Stimulated activated CD8-positive, alpha-beta memory T cell treated with anti-CD3 and anti-CD28 coated beads, Interleukin-4, amount 100 ng/mL, for 4 hours (primary cell): Measurements from ENCODE around the gene RNF111.
"Not testable (repeated sequence)": the region's sequence is repeated elsewhere in the genome, so short reads cannot be mapped to it uniquely, and the experiment has no call there.

Source experiments
- DNase-seq, 2 donors: peaks; one replicate each; pipeline ENCODE4 v3.0.0-alpha.2; 2020; ENCODE audit warnings: low read depth in 2 of 2, low spot score in 1 of 2

Gene RNF111

GRCh38 chr15:58999694-59000093 is 12.2 kb downstream of the RNF111 start:
- DNase-seq = no peak

- not testable (repeated sequence) for DNase-seq
Measured at GRCh38 chr15:59000251-59000650, 12.8 kb downstream of the RNF111 start.

- DNase-seq = no peak
Measured at GRCh38 chr15:59001946-59002345, 14.5 kb downstream of the RNF111 start.

- no peak for DNase-seq
Measured at GRCh38 chr15:59002418-59002859, 15.0 kb downstream of the RNF111 start.

- no peak for DNase-seq
Measured at GRCh38 chr15:59005579-59005978, 18.1 kb downstream of the RNF111 start.

GRCh38 chr15:59008086-59008485 is 20.6 kb downstream of the RNF111 start:
- no peak for DNase-seq

- no peak for DNase-seq
Measured at GRCh38 chr15:59011262-59011952, 23.9 kb downstream of the RNF111 start.

- no peak for DNase-seq
Measured at GRCh38 chr15:59013246-59013873, 25.9 kb downstream of the RNF111 start.

- no peak for DNase-seq
Measured at GRCh38 chr15:59014068-59014467, 26.6 kb downstream of the RNF111 start.

GRCh38 chr15:59017449-59017848 is 30.0 kb downstream of the RNF111 start:
- DNase-seq = no peak

- no peak for DNase-seq
Measured at GRCh38 chr15:59018833-59019232, 31.4 kb downstream of the RNF111 start.

- DNase-seq = no peak
Measured at GRCh38 chr15:59020322-59020721, 32.9 kb downstream of the RNF111 start.

- no peak for DNase-seq
Measured at GRCh38 chr15:59022188-59022587, 34.7 kb downstream of the RNF111 start.

GRCh38 chr15:59026207-59026606 is 38.7 kb downstream of the RNF111 start:
- DNase-seq = no peak

- DNase-seq = no peak
Measured at GRCh38 chr15:59028387-59028955, 41.0 kb downstream of the RNF111 start.

- DNase-seq = no peak
Measured at GRCh38 chr15:59029554-59029953, 42.1 kb downstream of the RNF111 start.

- DNase-seq = no peak
Measured at GRCh38 chr15:59035201-59035600, 47.7 kb downstream of the RNF111 start.

- no peak for DNase-seq
Measured at GRCh38 chr15:59039225-59039624, 51.8 kb downstream of the RNF111 start.

GRCh38 chr15:59042041-59042440 is 54.6 kb downstream of the RNF111 start:
- DNase-seq = no peak

- DNase-seq = no peak
Measured at GRCh38 chr15:59048897-59049296, 61.4 kb downstream of the RNF111 start.

- DNase-seq = no peak
Measured at GRCh38 chr15:59051873-59052861, 64.7 kb downstream of the RNF111 start.
